ENCODE data around the gene STPG2. TPM values are rescaled to one million over a fixed set of nuclear protein-coding genes. Genes with fewer than 3 reads are reported as not detected.
A peak's percentile ranks its signal among the peaks of the same experiment; 100 is the strongest.

The STPG2 gene
- total RNA-seq, 6 experiments from 2014 or later = not detected

- TF ChIP-seq CTCF (IDR thresholded peaks at IDR 0.05) = peak; percentile 71
- Mint-ChIP-seq H3K9me3 (no peaks in the 10 kb centered on the region), H3K27me3 (ENCODE audit: insufficient read depth) (0 out of 2 replicates have a peak, but pooled peaks cover 1% of the 10 kb centered on the region), H3K36me3 (ENCODE audit: low read depth) (no peaks in the 10 kb centered on the region), H3K4me3 (no peak overlapping the region), H3K27ac (no peak overlapping the region), H3K4me1 (ENCODE audit: low read depth) (peaks cover 12% of the 10 kb centered on the region)
- DNase-seq = no peak
These were observed 7.0 kb upstream of the STPG2 start for GRCh38 chr4:98150092-98150761.

- Mint-ChIP-seq H3K27ac (no peak overlapping the region), H3K36me3 (ENCODE audit: low read depth) (no peaks in the 10 kb centered on the region), H3K4me3 (no peak overlapping the region), H3K4me1 (ENCODE audit: low read depth) (peaks cover 14% of the 10 kb centered on the region), H3K9me3 (no peaks in the 10 kb centered on the region), H3K27me3 (ENCODE audit: insufficient read depth) (0 out of 2 replicates have a peak, but pooled peaks cover 1% of the 10 kb centered on the region)
- no peak for TF ChIP-seq CTCF (IDR thresholded peaks at IDR 0.05)
- no peak for DNase-seq
These were observed 5.6 kb upstream of the STPG2 start for GRCh38 chr4:98148856-98149255.

- Mint-ChIP-seq H3K4me3 (no peak overlapping the region), H3K36me3 (ENCODE audit: low read depth) (no peaks in the 10 kb centered on the region), H3K9me3 (no peaks in the 10 kb centered on the region), H3K27me3 (ENCODE audit: insufficient read depth) (peaks cover 3% of the 10 kb centered on the region; the same call in 1 of the 2 replicates), H3K4me1 (ENCODE audit: low read depth) (no peaks in the 10 kb centered on the region), H3K27ac (no peak overlapping the region)
- no peak for DNase-seq
- no peak for TF ChIP-seq CTCF (IDR thresholded peaks at IDR 0.05)
These were observed 17.1 kb downstream of the STPG2 start for GRCh38 chr4:98126141-98126540.

- peaks cover 3% of the 10 kb centered on the region; the same call in 1 of the 2 replicates for H3K27me3 Mint-ChIP-seq (ENCODE audit: insufficient read depth)
- no peak for TF ChIP-seq CTCF (IDR thresholded peaks at IDR 0.05)
- H3K9me3 Mint-ChIP-seq = no peaks in the 10 kb centered on the region
- no peaks in the 10 kb centered on the region for H3K4me1 Mint-ChIP-seq (ENCODE audit: low read depth)
- H3K27ac Mint-ChIP-seq = no peak overlapping the region
- no peak for DNase-seq
- H3K36me3 Mint-ChIP-seq (ENCODE audit: low read depth) = no peaks in the 10 kb centered on the region
- no peak overlapping the region for H3K4me3 Mint-ChIP-seq
These were observed 17.7 kb downstream of the STPG2 start for GRCh38 chr4:98125585-98125984.

GRCh38 chr4:98117363-98117762, 25.9 kb downstream of the STPG2 start:
- H3K4me3 Mint-ChIP-seq = no peak overlapping the region
- H3K27me3 Mint-ChIP-seq (ENCODE audit: insufficient read depth) = no peaks in the 10 kb centered on the region; the same call in 1 of the 2 replicates
- H3K36me3 Mint-ChIP-seq (ENCODE audit: low read depth) = no peaks in the 10 kb centered on the region
- no peaks in the 10 kb centered on the region for H3K4me1 Mint-ChIP-seq (ENCODE audit: low read depth)
- no peak overlapping the region for H3K27ac Mint-ChIP-seq
- H3K9me3 Mint-ChIP-seq = no peaks in the 10 kb centered on the region
- no peak for DNase-seq
- no peak for TF ChIP-seq CTCF (IDR thresholded peaks at IDR 0.05)

Data from HFFc6 (cell line).